ENCODE data around the gene KNDC1.

Gene KNDC1

GRCh38 chr10:133185421-133185820 lies 25.4 kb downstream of the KNDC1 start:
- H3K9ac ChIP-seq (ENCODE audit: low read depth in 1 of 2, low read length in 2 of 2), result no peak overlapping the region
- no peak overlapping the region for H3K27ac ChIP-seq (ENCODE audit: low read depth, low read length)
- H3K4me3 ChIP-seq (ENCODE audit: low read depth in 1 of 2, low read length in 2 of 2), result no peak overlapping the region
- H3K9me3 ChIP-seq (ENCODE audit: control insufficient read depth in 1 of 2, low read length in 2 of 2), result no peaks in the 10 kb centered on the region
- no peaks in the 10 kb centered on the region for H3K4me1 ChIP-seq (ENCODE audit: control insufficient read depth in 1 of 2, insufficient read depth in 2 of 2, low read length in 2 of 2)
- H3K27me3 ChIP-seq (ENCODE audit: control insufficient read depth in 1 of 2, insufficient read depth in 2 of 2, low read length in 2 of 2), result no peaks in the 10 kb centered on the region
- H3K36me3 ChIP-seq (ENCODE audit: control insufficient read depth in 1 of 2, insufficient read depth in 2 of 2, low read length in 2 of 2), result no peaks in the 10 kb centered on the region

GRCh38 chr10:133185916-133186315 lies 25.9 kb downstream of the KNDC1 start:
- no peak overlapping the region for H3K9ac ChIP-seq (ENCODE audit: low read depth in 1 of 2, low read length in 2 of 2)
- no peak overlapping the region for H3K4me3 ChIP-seq (ENCODE audit: low read depth in 1 of 2, low read length in 2 of 2)
- H3K4me1 ChIP-seq (ENCODE audit: control insufficient read depth in 1 of 2, insufficient read depth in 2 of 2, low read length in 2 of 2), result no peaks in the 10 kb centered on the region
- H3K27ac ChIP-seq (ENCODE audit: low read depth, low read length), result no peak overlapping the region
- no peaks in the 10 kb centered on the region for H3K36me3 ChIP-seq (ENCODE audit: control insufficient read depth in 1 of 2, insufficient read depth in 2 of 2, low read length in 2 of 2)
- H3K9me3 ChIP-seq (ENCODE audit: control insufficient read depth in 1 of 2, low read length in 2 of 2), result no peaks in the 10 kb centered on the region
- no peaks in the 10 kb centered on the region for H3K27me3 ChIP-seq (ENCODE audit: control insufficient read depth in 1 of 2, insufficient read depth in 2 of 2, low read length in 2 of 2)

- Histone ChIP-seq H3K4me1 (ENCODE audit: control insufficient read depth in 1 of 2, insufficient read depth in 2 of 2, low read length in 2 of 2) (no peaks in the 10 kb centered on the region), H3K27ac (ENCODE audit: low read depth, low read length) (no peak overlapping the region), H3K9me3 (ENCODE audit: control insufficient read depth in 1 of 2, low read length in 2 of 2) (no peaks in the 10 kb centered on the region), H3K9ac (ENCODE audit: low read depth in 1 of 2, low read length in 2 of 2) (no peak overlapping the region), H3K36me3 (ENCODE audit: control insufficient read depth in 1 of 2, insufficient read depth in 2 of 2, low read length in 2 of 2) (no peaks in the 10 kb centered on the region), H3K27me3 (ENCODE audit: control insufficient read depth in 1 of 2, insufficient read depth in 2 of 2, low read length in 2 of 2) (no peaks in the 10 kb centered on the region), H3K4me3 (ENCODE audit: low read depth in 1 of 2, low read length in 2 of 2) (no peak overlapping the region)
Measured at GRCh38 chr10:133186416-133187090, 26.5 kb downstream of the KNDC1 start.

- H3K27ac ChIP-seq (ENCODE audit: low read depth, low read length), result no peak overlapping the region
- H3K36me3 ChIP-seq (ENCODE audit: control insufficient read depth in 1 of 2, insufficient read depth in 2 of 2, low read length in 2 of 2), result no peaks in the 10 kb centered on the region
- no peaks in the 10 kb centered on the region for H3K4me1 ChIP-seq (ENCODE audit: control insufficient read depth in 1 of 2, insufficient read depth in 2 of 2, low read length in 2 of 2)
- no peaks in the 10 kb centered on the region for H3K27me3 ChIP-seq (ENCODE audit: control insufficient read depth in 1 of 2, insufficient read depth in 2 of 2, low read length in 2 of 2)
- no peaks in the 10 kb centered on the region for H3K9me3 ChIP-seq (ENCODE audit: control insufficient read depth in 1 of 2, low read length in 2 of 2)
- no peak overlapping the region for H3K9ac ChIP-seq (ENCODE audit: low read depth in 1 of 2, low read length in 2 of 2)
- H3K4me3 ChIP-seq (ENCODE audit: low read depth in 1 of 2, low read length in 2 of 2), result no peak overlapping the region
Measured at GRCh38 chr10:133187091-133187905, 27.3 kb downstream of the KNDC1 start.

- Histone ChIP-seq H3K9me3 (ENCODE audit: control insufficient read depth in 1 of 2, low read length in 2 of 2) (no peaks in the 10 kb centered on the region), H3K27ac (ENCODE audit: low read depth, low read length) (no peak overlapping the region), H3K27me3 (ENCODE audit: control insufficient read depth in 1 of 2, insufficient read depth in 2 of 2, low read length in 2 of 2) (no peaks in the 10 kb centered on the region), H3K4me3 (ENCODE audit: low read depth in 1 of 2, low read length in 2 of 2) (no peak overlapping the region), H3K4me1 (ENCODE audit: control insufficient read depth in 1 of 2, insufficient read depth in 2 of 2, low read length in 2 of 2) (no peaks in the 10 kb centered on the region), H3K9ac (ENCODE audit: low read depth in 1 of 2, low read length in 2 of 2) (no peak overlapping the region), H3K36me3 (ENCODE audit: control insufficient read depth in 1 of 2, insufficient read depth in 2 of 2, low read length in 2 of 2) (no peaks in the 10 kb centered on the region)
Measured at GRCh38 chr10:133187906-133188681, 28.1 kb downstream of the KNDC1 start.

GRCh38 chr10:133189256-133189655 lies 29.2 kb downstream of the KNDC1 start:
- H3K27me3 ChIP-seq (ENCODE audit: control insufficient read depth in 1 of 2, insufficient read depth in 2 of 2, low read length in 2 of 2), result no peaks in the 10 kb centered on the region
- no peak overlapping the region for H3K9ac ChIP-seq (ENCODE audit: low read depth in 1 of 2, low read length in 2 of 2)
- no peaks in the 10 kb centered on the region for H3K36me3 ChIP-seq (ENCODE audit: control insufficient read depth in 1 of 2, insufficient read depth in 2 of 2, low read length in 2 of 2)

GRCh38 chr10:133189726-133190125 lies 29.7 kb downstream of the KNDC1 start:
- H3K9me3 ChIP-seq (ENCODE audit: control insufficient read depth in 1 of 2, low read length in 2 of 2), result no peaks in the 10 kb centered on the region
- no peaks in the 10 kb centered on the region for H3K27me3 ChIP-seq (ENCODE audit: control insufficient read depth in 1 of 2, insufficient read depth in 2 of 2, low read length in 2 of 2)
- no peaks in the 10 kb centered on the region for H3K36me3 ChIP-seq (ENCODE audit: control insufficient read depth in 1 of 2, insufficient read depth in 2 of 2, low read length in 2 of 2)
- no peak overlapping the region for H3K9ac ChIP-seq (ENCODE audit: low read depth in 1 of 2, low read length in 2 of 2)
- H3K4me1 ChIP-seq (ENCODE audit: control insufficient read depth in 1 of 2, insufficient read depth in 2 of 2, low read length in 2 of 2), result no peaks in the 10 kb centered on the region
- no peak overlapping the region for H3K4me3 ChIP-seq (ENCODE audit: low read depth in 1 of 2, low read length in 2 of 2)
- no peak overlapping the region for H3K27ac ChIP-seq (ENCODE audit: low read depth, low read length)

More at GRCh38 chr10:133189256-133189655, 29.2 kb downstream of the KNDC1 start:
- Histone ChIP-seq H3K27ac (ENCODE audit: low read depth, low read length) (no peak overlapping the region), H3K9me3 (ENCODE audit: control insufficient read depth in 1 of 2, low read length in 2 of 2) (no peaks in the 10 kb centered on the region), H3K4me3 (ENCODE audit: low read depth in 1 of 2, low read length in 2 of 2) (no peak overlapping the region), H3K4me1 (ENCODE audit: control insufficient read depth in 1 of 2, insufficient read depth in 2 of 2, low read length in 2 of 2) (no peaks in the 10 kb centered on the region)

- Histone ChIP-seq H3K4me3 (ENCODE audit: low read depth in 1 of 2, low read length in 2 of 2) (no peak overlapping the region), H3K27ac (ENCODE audit: low read depth, low read length) (no peak overlapping the region), H3K4me1 (ENCODE audit: control insufficient read depth in 1 of 2, insufficient read depth in 2 of 2, low read length in 2 of 2) (no peaks in the 10 kb centered on the region), H3K9ac (ENCODE audit: low read depth in 1 of 2, low read length in 2 of 2) (no peak overlapping the region), H3K36me3 (ENCODE audit: control insufficient read depth in 1 of 2, insufficient read depth in 2 of 2, low read length in 2 of 2) (no peaks in the 10 kb centered on the region), H3K9me3 (ENCODE audit: control insufficient read depth in 1 of 2, low read length in 2 of 2) (no peaks in the 10 kb centered on the region), H3K27me3 (ENCODE audit: control insufficient read depth in 1 of 2, insufficient read depth in 2 of 2, low read length in 2 of 2) (no peaks in the 10 kb centered on the region)
Measured at GRCh38 chr10:133190225-133190624, 30.2 kb downstream of the KNDC1 start.

- Histone ChIP-seq H3K27me3 (ENCODE audit: control insufficient read depth in 1 of 2, insufficient read depth in 2 of 2, low read length in 2 of 2) (no peaks in the 10 kb centered on the region), H3K4me1 (ENCODE audit: control insufficient read depth in 1 of 2, insufficient read depth in 2 of 2, low read length in 2 of 2) (no peaks in the 10 kb centered on the region), H3K9ac (ENCODE audit: low read depth in 1 of 2, low read length in 2 of 2) (no peak overlapping the region), H3K27ac (ENCODE audit: low read depth, low read length) (no peak overlapping the region), H3K9me3 (ENCODE audit: control insufficient read depth in 1 of 2, low read length in 2 of 2) (no peaks in the 10 kb centered on the region), H3K36me3 (ENCODE audit: control insufficient read depth in 1 of 2, insufficient read depth in 2 of 2, low read length in 2 of 2) (no peaks in the 10 kb centered on the region), H3K4me3 (ENCODE audit: low read depth in 1 of 2, low read length in 2 of 2) (no peak overlapping the region)
Measured at GRCh38 chr10:133191651-133192050, 31.6 kb downstream of the KNDC1 start.

GRCh38 chr10:133194151-133194550 lies 34.1 kb downstream of the KNDC1 start:
- Histone ChIP-seq H3K4me3 (ENCODE audit: low read depth in 1 of 2, low read length in 2 of 2) (no peak overlapping the region), H3K9ac (ENCODE audit: low read depth in 1 of 2, low read length in 2 of 2) (no peak overlapping the region)

More at GRCh38 chr10:133194151-133194550, 34.1 kb downstream of the KNDC1 start:
- no peaks in the 10 kb centered on the region for H3K4me1 ChIP-seq (ENCODE audit: control insufficient read depth in 1 of 2, insufficient read depth in 2 of 2, low read length in 2 of 2)
- no peaks in the 10 kb centered on the region for H3K27me3 ChIP-seq (ENCODE audit: control insufficient read depth in 1 of 2, insufficient read depth in 2 of 2, low read length in 2 of 2)
- H3K9me3 ChIP-seq (ENCODE audit: control insufficient read depth in 1 of 2, low read length in 2 of 2), result no peaks in the 10 kb centered on the region
- H3K36me3 ChIP-seq (ENCODE audit: control insufficient read depth in 1 of 2, insufficient read depth in 2 of 2, low read length in 2 of 2), result no peaks in the 10 kb centered on the region
- no peak overlapping the region for H3K27ac ChIP-seq (ENCODE audit: low read depth, low read length)
